ENCODE results near the gene LYZL1. TPM values are rescaled to one million over a fixed set of nuclear protein-coding genes. Genes with fewer than 3 reads are reported as not detected.
"Not testable (repeated sequence)": the region's sequence is repeated elsewhere in the genome, so short reads cannot be mapped to it uniquely, and the experiment has no call there.

The LYZL1 gene
- total and polyA plus RNA-seq, 5 donors from 2014 or later: not detected

DNA sequence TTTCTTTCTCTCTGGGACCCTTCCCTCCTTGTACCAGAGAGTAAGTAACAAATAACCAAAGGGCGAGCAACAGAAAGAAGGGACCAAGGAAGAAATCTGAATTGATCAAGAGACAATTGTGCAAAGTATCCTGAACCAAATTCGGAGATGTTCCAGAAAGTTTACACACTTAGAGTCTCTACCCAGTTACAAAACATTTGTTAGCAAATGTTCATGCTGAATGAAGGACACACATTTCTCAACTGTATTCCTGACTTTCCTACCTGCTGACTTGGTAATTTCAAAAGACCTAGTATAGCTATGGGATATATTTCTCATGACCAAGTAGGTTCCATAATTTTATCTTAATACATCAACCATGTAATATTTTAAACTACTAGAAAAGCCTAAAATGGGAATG is 37.4 kb downstream of the LYZL1 start:
- Histone ChIP-seq H3K4me1 (ENCODE audit: control insufficient read depth, insufficient read depth, low read length, poor library complexity, severe bottlenecking) (no peaks in the 10 kb centered on the region), H3K27ac (ENCODE audit: insufficient read depth, low read length, poor library complexity, severe bottlenecking) (no peak overlapping the region), H3K9me3 (ENCODE audit: control insufficient read depth in 2 of 2, low read length in 2 of 2) (no peaks in the 10 kb centered on the region), H3K4me3 (ENCODE audit: low read depth, low read length) (no peak overlapping the region), H3K36me3 (ENCODE audit: control insufficient read depth, insufficient read depth, low read length) (no peaks in the 10 kb centered on the region), H3K27me3 (ENCODE audit: control insufficient read depth, insufficient read depth, low read length) (no peaks in the 10 kb centered on the region)
- no peak overlapping the region for H3K4me3 Mint-ChIP-seq
- no peaks in the 10 kb centered on the region for H3K36me3 Mint-ChIP-seq
- no peak overlapping the region for H3K27ac Mint-ChIP-seq
- DNase-seq (no peak), ATAC-seq (ENCODE audit: low read depth in 2 of 2) (no peak)
- no peaks in the 10 kb centered on the region for H3K4me1 Mint-ChIP-seq
- H3K27me3 Mint-ChIP-seq: peaks cover 14% of the 10 kb centered on the region
- peaks cover 0 to 1% (median 0%) of the 10 kb centered on the region in 7 donors for H3K9me3 Mint-ChIP-seq

DNA sequence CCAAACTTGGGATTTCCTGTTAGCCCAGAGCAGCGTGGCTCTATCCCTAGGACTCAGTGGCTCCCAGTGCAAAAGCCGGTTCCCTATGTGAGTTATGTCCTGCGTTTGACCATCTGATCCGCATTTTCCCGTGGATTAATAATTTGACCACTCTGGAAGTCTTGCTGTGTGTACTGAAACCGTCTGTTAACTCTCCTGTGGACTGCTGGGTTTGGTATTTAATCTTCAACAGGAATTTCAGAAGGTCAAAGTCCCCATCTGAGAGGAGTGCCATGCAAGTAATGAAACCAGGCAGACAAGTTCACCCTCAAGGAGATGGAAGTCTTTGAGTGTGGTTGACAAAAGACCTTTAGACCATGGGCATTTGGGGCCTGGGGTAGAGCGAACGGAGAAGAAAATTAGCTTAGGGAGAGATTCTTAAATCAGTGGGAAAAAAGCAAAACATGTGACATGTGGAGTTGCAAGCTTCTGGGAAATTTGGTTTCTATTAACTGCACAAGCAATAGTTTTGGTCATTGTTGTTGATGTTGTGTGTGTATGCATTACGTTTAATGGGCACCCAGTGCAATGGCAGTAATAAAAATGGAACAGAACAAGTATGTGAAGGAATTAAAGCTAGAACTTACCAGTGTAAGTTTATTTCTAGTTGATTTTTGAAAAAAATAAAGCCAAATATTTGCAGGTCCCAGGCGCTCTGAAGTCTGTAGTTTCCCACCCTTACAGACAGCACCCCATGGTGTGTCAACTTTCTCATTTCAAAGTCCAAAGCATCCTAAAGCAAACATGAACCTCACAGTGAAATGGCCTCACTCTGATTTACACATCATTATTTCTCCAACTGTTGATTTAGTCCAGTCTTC is 38.2 kb downstream of the LYZL1 start:
- no peaks in the 10 kb centered on the region for H3K36me3 ChIP-seq (ENCODE audit: control insufficient read depth, insufficient read depth, low read length)
- peaks cover 14% of the 10 kb centered on the region for H3K27me3 Mint-ChIP-seq
- no peak overlapping the region for H3K4me3 Mint-ChIP-seq
- peaks cover 0 to 1% (median 0%) of the 10 kb centered on the region in 7 donors for H3K9me3 Mint-ChIP-seq
- no peaks in the 10 kb centered on the region for H3K4me1 ChIP-seq (ENCODE audit: control insufficient read depth, insufficient read depth, low read length, poor library complexity, severe bottlenecking)
- DNase-seq: no peak
- no peak overlapping the region for H3K4me3 ChIP-seq (ENCODE audit: low read depth, low read length)
- no peaks in the 10 kb centered on the region for H3K27me3 ChIP-seq (ENCODE audit: control insufficient read depth, insufficient read depth, low read length)
- H3K9me3 ChIP-seq (ENCODE audit: control insufficient read depth in 2 of 2, low read length in 2 of 2): no peaks in the 10 kb centered on the region
- no peaks in the 10 kb centered on the region for H3K36me3 Mint-ChIP-seq
- H3K4me1 Mint-ChIP-seq: no peaks in the 10 kb centered on the region
- no peak overlapping the region for H3K27ac ChIP-seq (ENCODE audit: insufficient read depth, low read length, poor library complexity, severe bottlenecking)
- no peak for ATAC-seq (ENCODE audit: low read depth in 2 of 2)
- no peak overlapping the region for H3K27ac Mint-ChIP-seq

GRCh38 chr10:29327746-29328102 is 38.9 kb downstream of the LYZL1 start:
- H3K27ac Mint-ChIP-seq: no peak overlapping the region
- no peak for DNase-seq
- no peaks in the 10 kb centered on the region for H3K27me3 ChIP-seq (ENCODE audit: control insufficient read depth, insufficient read depth, low read length)
- no peak overlapping the region for H3K27ac ChIP-seq (ENCODE audit: insufficient read depth, low read length, poor library complexity, severe bottlenecking)
- ATAC-seq (ENCODE audit: low read depth in 2 of 2): no peak
- H3K4me3 Mint-ChIP-seq: no peak overlapping the region
- H3K4me3 ChIP-seq (ENCODE audit: low read depth, low read length): no peak overlapping the region
- no peaks in the 10 kb centered on the region for H3K4me1 ChIP-seq (ENCODE audit: control insufficient read depth, insufficient read depth, low read length, poor library complexity, severe bottlenecking)
- H3K9me3 Mint-ChIP-seq: peaks cover 0 to 1% (median 0%) of the 10 kb centered on the region in 7 donors
- peaks cover 15% of the 10 kb centered on the region for H3K27me3 Mint-ChIP-seq
- no peaks in the 10 kb centered on the region for H3K9me3 ChIP-seq (ENCODE audit: control insufficient read depth in 2 of 2, low read length in 2 of 2)
- H3K36me3 Mint-ChIP-seq: no peaks in the 10 kb centered on the region
- no peaks in the 10 kb centered on the region for H3K4me1 Mint-ChIP-seq
- H3K36me3 ChIP-seq (ENCODE audit: control insufficient read depth, insufficient read depth, low read length): no peaks in the 10 kb centered on the region

DNA sequence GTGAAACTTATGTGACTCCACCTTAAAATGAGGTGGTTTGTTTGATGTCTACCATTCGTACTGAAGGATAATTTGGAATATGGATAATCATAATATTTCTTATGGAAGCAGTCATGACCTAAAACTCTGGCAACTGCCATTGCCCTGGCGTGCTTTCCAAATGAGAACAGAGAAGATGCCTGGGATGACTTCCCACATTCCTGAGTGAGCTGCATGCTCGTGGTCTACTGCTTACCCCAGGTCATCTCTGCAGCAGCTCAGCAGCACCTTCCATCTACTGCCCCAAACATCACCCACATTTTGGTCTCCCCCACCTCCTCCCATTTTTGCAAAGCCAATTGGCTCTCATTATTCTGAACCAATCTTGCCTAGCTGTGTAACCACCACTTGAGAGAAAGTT is 40.1 kb downstream of the LYZL1 start:
- Histone ChIP-seq H3K4me1 (ENCODE audit: control insufficient read depth, insufficient read depth, low read length, poor library complexity, severe bottlenecking) (no peaks in the 10 kb centered on the region), H3K4me3 (ENCODE audit: low read depth, low read length) (no peak overlapping the region), H3K27me3 (ENCODE audit: control insufficient read depth, insufficient read depth, low read length) (no peaks in the 10 kb centered on the region), H3K36me3 (ENCODE audit: control insufficient read depth, insufficient read depth, low read length) (no peaks in the 10 kb centered on the region), H3K9me3 (ENCODE audit: control insufficient read depth in 2 of 2, low read length in 2 of 2) (no peaks in the 10 kb centered on the region), H3K27ac (ENCODE audit: insufficient read depth, low read length, poor library complexity, severe bottlenecking) (no peak overlapping the region)
- ATAC-seq (ENCODE audit: low read depth in 2 of 2): no peak
- H3K36me3 Mint-ChIP-seq: no peaks in the 10 kb centered on the region
- no peak overlapping the region for H3K4me3 Mint-ChIP-seq
- H3K4me1 Mint-ChIP-seq: no peaks in the 10 kb centered on the region
- H3K9me3 Mint-ChIP-seq: peaks cover 0 to 3% (median 0%) of the 10 kb centered on the region in 7 donors
- no peak overlapping the region for H3K27ac Mint-ChIP-seq
- H3K27me3 Mint-ChIP-seq: peaks cover 14% of the 10 kb centered on the region
- no peak for DNase-seq

DNA sequence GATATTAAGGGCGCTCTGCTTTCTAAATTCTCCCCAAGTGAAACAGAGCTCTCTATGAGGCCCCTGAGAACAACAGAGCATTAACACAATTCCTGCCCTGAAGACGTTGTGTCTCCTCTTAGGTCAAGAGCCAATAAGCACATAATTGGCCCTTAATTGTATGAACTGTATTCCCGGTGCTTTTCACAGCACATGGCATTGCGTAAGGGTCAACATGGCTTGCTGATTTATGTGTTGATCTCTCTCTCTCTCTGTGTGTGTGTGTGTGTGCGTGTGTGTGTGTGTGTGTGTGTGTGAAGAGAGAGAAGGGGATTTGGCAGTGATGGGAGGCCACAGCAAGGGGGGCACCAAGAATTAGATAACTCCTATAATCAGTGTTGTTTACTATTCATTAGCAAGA is 40.5 kb downstream of the LYZL1 start:
- H3K9me3 Mint-ChIP-seq: peaks cover 0 to 3% (median 0%) of the 10 kb centered on the region in 7 donors
- H3K4me3 ChIP-seq (ENCODE audit: low read depth, low read length): no peak overlapping the region
- H3K36me3 Mint-ChIP-seq: no peaks in the 10 kb centered on the region
- no peak overlapping the region for H3K27ac ChIP-seq (ENCODE audit: insufficient read depth, low read length, poor library complexity, severe bottlenecking)
- no peak for ATAC-seq (ENCODE audit: low read depth in 2 of 2)
- H3K27ac Mint-ChIP-seq: no peak overlapping the region
- no peaks in the 10 kb centered on the region for H3K4me1 ChIP-seq (ENCODE audit: control insufficient read depth, insufficient read depth, low read length, poor library complexity, severe bottlenecking)
- H3K27me3 ChIP-seq (ENCODE audit: control insufficient read depth, insufficient read depth, low read length): no peaks in the 10 kb centered on the region
- no peaks in the 10 kb centered on the region for H3K36me3 ChIP-seq (ENCODE audit: control insufficient read depth, insufficient read depth, low read length)
- H3K27me3 Mint-ChIP-seq: peaks cover 14% of the 10 kb centered on the region
- H3K4me3 Mint-ChIP-seq: no peak overlapping the region
- no peak for DNase-seq
- no peaks in the 10 kb centered on the region for H3K9me3 ChIP-seq (ENCODE audit: control insufficient read depth in 2 of 2, low read length in 2 of 2)
- no peaks in the 10 kb centered on the region for H3K4me1 Mint-ChIP-seq

DNA sequence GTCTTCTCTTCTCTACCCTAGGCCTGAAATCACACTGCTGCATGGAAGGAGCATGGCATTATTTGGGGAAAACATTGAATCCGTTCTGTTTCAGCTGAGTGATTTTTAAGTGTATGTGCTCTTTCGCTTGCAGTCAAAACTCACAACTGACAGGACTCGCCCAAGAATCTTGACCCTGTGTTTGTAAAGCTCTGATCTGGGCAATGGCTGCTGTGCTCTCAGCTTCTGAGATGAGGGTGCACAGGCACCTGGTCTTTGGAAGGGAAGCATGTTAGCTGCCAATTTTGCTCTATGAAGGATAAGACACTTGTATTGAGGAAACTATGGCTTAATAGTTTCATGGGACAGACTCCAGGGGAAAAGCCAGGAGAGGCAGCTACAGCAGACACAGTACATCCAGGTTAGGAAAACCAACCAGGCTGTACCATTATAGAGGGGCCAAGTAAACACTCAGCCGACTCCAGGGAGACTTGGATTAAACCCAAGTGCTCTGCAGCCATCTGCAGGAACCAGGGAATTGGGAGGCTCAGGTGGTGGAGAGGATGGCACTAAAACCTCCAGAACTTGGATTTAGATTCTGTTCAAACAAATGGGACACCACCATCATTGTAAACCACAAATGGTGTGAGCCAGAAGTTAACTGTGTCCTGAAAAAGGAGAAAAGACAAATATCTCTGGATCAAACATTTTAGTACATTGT is 43.3 kb downstream of the LYZL1 start:
- no peaks in the 10 kb centered on the region for H3K9me3 ChIP-seq (ENCODE audit: control insufficient read depth in 2 of 2, low read length in 2 of 2)
- no peaks in the 10 kb centered on the region for H3K4me1 Mint-ChIP-seq
- peaks cover 12% of the 10 kb centered on the region for H3K27me3 Mint-ChIP-seq
- H3K27me3 ChIP-seq (ENCODE audit: control insufficient read depth, insufficient read depth, low read length): no peaks in the 10 kb centered on the region
- no peak overlapping the region for H3K27ac ChIP-seq (ENCODE audit: insufficient read depth, low read length, poor library complexity, severe bottlenecking)
- no peak overlapping the region for H3K4me3 Mint-ChIP-seq
- no peaks in the 10 kb centered on the region for H3K4me1 ChIP-seq (ENCODE audit: control insufficient read depth, insufficient read depth, low read length, poor library complexity, severe bottlenecking)
- no peak overlapping the region for H3K4me3 ChIP-seq (ENCODE audit: low read depth, low read length)
- peaks cover 0 to 6% (median 2%) of the 10 kb centered on the region in 7 donors for H3K9me3 Mint-ChIP-seq
- no peak overlapping the region for H3K27ac Mint-ChIP-seq
- H3K36me3 ChIP-seq (ENCODE audit: control insufficient read depth, insufficient read depth, low read length): no peaks in the 10 kb centered on the region
- no peaks in the 10 kb centered on the region for H3K36me3 Mint-ChIP-seq
- DNase-seq: no peak
- ATAC-seq (ENCODE audit: low read depth in 2 of 2): no peak

DNA sequence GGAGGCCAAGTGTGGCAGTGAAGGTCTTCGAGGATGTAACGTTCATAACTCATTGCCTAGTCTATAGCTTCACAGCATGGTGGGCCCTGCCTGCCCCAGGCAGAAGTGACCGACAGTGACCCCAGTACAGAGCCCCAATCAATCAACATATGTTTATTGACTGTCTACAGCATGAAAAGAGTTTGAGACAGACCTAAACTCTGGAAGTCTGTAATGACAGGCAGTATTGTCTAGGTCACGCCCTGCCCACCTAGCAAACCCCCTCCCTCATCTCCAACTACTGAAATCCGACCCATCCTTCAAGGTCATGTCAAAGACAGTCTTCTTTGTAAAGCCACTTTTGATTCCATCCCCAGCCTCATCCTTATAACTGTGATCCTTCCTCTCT is 43.9 kb downstream of the LYZL1 start:
- ATAC-seq (ENCODE audit: low read depth in 2 of 2) (no peak), DNase-seq (no peak)
- peaks cover 0 to 6% (median 2%) of the 10 kb centered on the region in 7 donors for H3K9me3 Mint-ChIP-seq
- no peak overlapping the region for H3K27ac Mint-ChIP-seq
- peaks cover 6% of the 10 kb centered on the region for H3K27me3 Mint-ChIP-seq
- H3K36me3 Mint-ChIP-seq: no peaks in the 10 kb centered on the region
- no peak overlapping the region for H3K27ac ChIP-seq (ENCODE audit: insufficient read depth, low read length, poor library complexity, severe bottlenecking)
- H3K4me3 ChIP-seq (ENCODE audit: low read depth, low read length): no peak overlapping the region
- no peaks in the 10 kb centered on the region for H3K9me3 ChIP-seq (ENCODE audit: control insufficient read depth in 2 of 2, low read length in 2 of 2)
- H3K4me3 Mint-ChIP-seq: no peak overlapping the region
- H3K4me1 ChIP-seq (ENCODE audit: control insufficient read depth, insufficient read depth, low read length, poor library complexity, severe bottlenecking): no peaks in the 10 kb centered on the region
- no peaks in the 10 kb centered on the region for H3K4me1 Mint-ChIP-seq
- no peaks in the 10 kb centered on the region for H3K36me3 ChIP-seq (ENCODE audit: control insufficient read depth, insufficient read depth, low read length)
- no peaks in the 10 kb centered on the region for H3K27me3 ChIP-seq (ENCODE audit: control insufficient read depth, insufficient read depth, low read length)

- H3K4me1 ChIP-seq (ENCODE audit: control insufficient read depth, insufficient read depth, low read length, poor library complexity, severe bottlenecking); H3K9me3 ChIP-seq (ENCODE audit: control insufficient read depth in 2 of 2, low read length in 2 of 2); H3K4me3 Mint-ChIP-seq; H3K27ac Mint-ChIP-seq; ATAC-seq (ENCODE audit: low read depth in 2 of 2); H3K27ac ChIP-seq (ENCODE audit: insufficient read depth, low read length, poor library complexity, severe bottlenecking); H3K4me3 ChIP-seq (ENCODE audit: low read depth, low read length); H3K4me1 Mint-ChIP-seq; H3K36me3 Mint-ChIP-seq; H3K36me3 ChIP-seq (ENCODE audit: control insufficient read depth, insufficient read depth, low read length); DNase-seq; H3K27me3 ChIP-seq (ENCODE audit: control insufficient read depth, insufficient read depth, low read length); H3K9me3 Mint-ChIP-seq: not testable (repeated sequence)
- H3K27me3 Mint-ChIP-seq: peaks cover 14% of the 10 kb centered on the region
Measured at GRCh38 chr10:29337526-29337925, 48.7 kb downstream of the LYZL1 start.
